ENCODE measurements around the gene KIAA0930. TPM values are rescaled to one million over a fixed set of nuclear protein-coding genes. Genes with fewer than 3 reads are reported as not detected.

KIAA0930 gene
- total RNA-seq, 6 experiments from 2014 or later, result 24.5 to 57.9 (median 40.8) TPM

DNA sequence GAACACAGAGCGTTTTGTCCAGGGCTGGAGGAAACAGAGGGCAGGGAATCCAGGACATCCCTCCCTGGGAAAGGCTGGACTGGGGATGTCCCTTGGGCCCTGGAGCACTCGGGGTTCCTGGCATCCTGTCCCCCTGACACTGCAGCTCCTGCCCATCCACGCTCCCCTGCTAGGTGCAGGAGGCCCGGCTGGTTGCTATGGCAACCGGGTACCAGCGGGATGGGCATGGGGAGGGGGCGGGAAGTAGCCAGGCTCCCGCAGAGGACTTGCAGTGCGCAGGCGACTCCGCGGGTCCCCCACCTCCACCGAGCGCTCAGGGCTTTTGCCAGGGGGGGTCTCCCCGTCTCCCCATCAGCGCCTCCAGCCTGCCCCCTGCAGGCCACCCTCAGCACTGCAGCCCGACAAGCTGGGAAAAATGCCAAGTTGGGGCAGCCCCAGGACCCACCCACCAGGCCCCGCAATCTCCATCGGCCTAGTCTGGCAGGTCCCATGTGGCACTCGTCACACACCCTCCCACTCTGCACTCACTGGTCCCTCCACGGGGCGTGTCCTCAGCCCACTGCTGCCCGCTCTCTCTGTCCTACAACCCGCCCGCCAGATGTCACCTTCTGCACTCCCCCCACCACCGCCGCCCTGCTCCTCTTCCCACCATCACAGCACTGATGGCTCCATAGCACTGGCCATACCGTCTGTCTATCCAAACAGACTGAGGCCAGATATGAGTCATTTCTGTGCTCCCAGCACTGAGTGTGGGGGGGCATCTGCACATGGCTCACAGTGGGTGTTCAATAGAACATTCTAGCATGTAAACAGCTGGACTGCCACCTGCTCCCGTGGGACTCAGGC is 31.5 kb downstream of the KIAA0930 start:
- H3K36me3 ChIP-seq, result peaks cover 0 to 5% (median 1%) of the 10 kb centered on the region in 4 donors
- H3K4me3 ChIP-seq, result no peak overlapping the region
- WGBS (ENCODE audit: insufficient coverage, low coverage, low lambda C conversion rate, missing lambda C conversion rate), result 69% methylated on average over 11 of the region's 29 CpGs
- no peaks in the 10 kb centered on the region for H3K4me1 ChIP-seq
- DNase-seq (peak in 1 of 3 donors; percentile 34), ATAC-seq (no peak)
- intact Hi-C loops (cut with DNase I), result no loop called here
- TF ChIP-seq, protein P1, sequence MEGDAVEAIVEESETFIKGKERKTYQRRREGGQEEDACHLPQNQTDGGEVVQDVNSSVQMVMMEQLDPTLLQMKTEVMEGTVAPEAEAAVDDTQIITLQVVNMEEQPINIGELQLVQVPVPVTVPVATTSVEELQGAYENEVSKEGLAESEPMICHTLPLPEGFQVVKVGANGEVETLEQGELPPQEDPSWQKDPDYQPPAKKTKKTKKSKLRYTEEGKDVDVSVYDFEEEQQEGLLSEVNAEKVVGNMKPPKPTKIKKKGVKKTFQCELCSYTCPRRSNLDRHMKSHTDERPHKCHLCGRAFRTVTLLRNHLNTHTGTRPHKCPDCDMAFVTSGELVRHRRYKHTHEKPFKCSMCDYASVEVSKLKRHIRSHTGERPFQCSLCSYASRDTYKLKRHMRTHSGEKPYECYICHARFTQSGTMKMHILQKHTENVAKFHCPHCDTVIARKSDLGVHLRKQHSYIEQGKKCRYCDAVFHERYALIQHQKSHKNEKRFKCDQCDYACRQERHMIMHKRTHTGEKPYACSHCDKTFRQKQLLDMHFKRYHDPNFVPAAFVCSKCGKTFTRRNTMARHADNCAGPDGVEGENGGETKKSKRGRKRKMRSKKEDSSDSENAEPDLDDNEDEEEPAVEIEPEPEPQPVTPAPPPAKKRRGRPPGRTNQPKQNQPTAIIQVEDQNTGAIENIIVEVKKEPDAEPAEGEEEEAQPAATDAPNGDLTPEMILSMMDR (IDR thresholded peaks at IDR 0.05), result peak; percentile 35 to 54 (median 41)
- no peak for TF ChIP-seq POLR2A (IDR thresholded peaks at IDR 0.05)
- H3K27me3 ChIP-seq, result no peaks in the 10 kb centered on the region
- H3K27ac ChIP-seq, result no peak overlapping the region
- H3K9me3 ChIP-seq, result no peaks in the 10 kb centered on the region

DNA sequence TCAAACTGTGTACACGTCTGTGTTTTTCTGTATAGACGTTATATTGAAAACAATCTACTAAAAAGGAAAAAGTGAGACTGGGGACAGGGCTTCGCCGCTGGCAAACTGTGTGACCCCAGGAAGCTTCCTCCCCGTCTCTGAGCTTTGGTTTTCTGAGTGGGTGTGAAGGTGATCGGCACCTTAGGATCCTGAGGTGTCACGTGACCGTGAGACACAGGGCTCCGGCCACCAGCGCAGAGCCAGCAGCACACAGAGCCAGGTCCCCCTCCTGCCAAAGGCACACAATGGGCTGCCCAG is 32.0 kb downstream of the KIAA0930 start:
- ATAC-seq (no peak), DNase-seq (no peak)
- H3K27me3 ChIP-seq, result no peaks in the 10 kb centered on the region
- peaks cover 0 to 5% (median 2%) of the 10 kb centered on the region in 4 donors for H3K36me3 ChIP-seq
- WGBS (ENCODE audit: insufficient coverage, low coverage, low lambda C conversion rate, missing lambda C conversion rate), result 60% methylated on average over 2 of the region's 10 CpGs
- no peak overlapping the region for H3K27ac ChIP-seq
- H3K4me1 ChIP-seq, result no peaks in the 10 kb centered on the region
- H3K9me3 ChIP-seq, result no peaks in the 10 kb centered on the region
- H3K4me3 ChIP-seq, result no peak overlapping the region
- TF ChIP-seq POLR2A (IDR thresholded peaks at IDR 0.05), result no peak
- TF ChIP-seq, protein P1 (IDR thresholded peaks at IDR 0.05), result no peak
- intact Hi-C loops (cut with DNase I), result no loop called here

DNA sequence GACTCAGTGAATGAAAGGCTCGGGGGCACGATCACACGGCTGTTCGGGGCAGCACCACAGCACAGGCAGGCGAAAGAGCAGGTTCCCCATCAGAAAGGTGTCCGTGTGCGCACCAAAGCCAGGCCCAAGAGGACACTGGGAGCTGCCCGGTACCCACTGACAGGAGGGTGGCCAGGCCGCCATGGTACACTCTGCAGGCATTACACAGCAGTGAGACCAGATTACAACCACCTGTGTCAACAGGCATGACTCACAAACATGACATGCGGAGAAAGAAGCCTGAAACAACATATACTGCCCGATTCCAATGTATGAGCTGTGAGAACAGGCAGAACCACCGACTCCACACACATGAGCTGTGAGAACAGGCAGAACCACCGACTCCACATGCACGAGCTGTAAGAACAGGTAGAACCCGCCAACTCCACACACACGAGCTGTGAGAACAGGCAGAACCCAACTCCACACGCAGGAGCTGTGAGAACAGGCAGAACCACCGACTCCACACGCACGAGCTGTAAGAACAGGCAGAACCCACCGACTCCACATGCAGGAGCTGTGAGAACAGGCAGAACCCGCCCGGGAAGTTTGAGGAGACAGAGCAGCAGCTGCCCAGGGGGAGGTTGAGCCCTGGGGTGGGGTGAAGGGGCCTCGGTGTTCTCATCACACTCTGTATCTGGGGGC is 32.6 kb downstream of the KIAA0930 start:
- H3K27me3 ChIP-seq, result no peaks in the 10 kb centered on the region
- H3K4me3 ChIP-seq, result no peak overlapping the region
- TF ChIP-seq POLR2A (IDR thresholded peaks at IDR 0.05), result no peak
- TF ChIP-seq, protein P1 (IDR thresholded peaks at IDR 0.05), result no peak
- no peaks in the 10 kb centered on the region for H3K9me3 ChIP-seq
- no peak overlapping the region for H3K27ac ChIP-seq
- WGBS (ENCODE audit: insufficient coverage, low coverage, low lambda C conversion rate, missing lambda C conversion rate), result 53% methylated on average over 2 of the region's 24 CpGs
- intact Hi-C loops (cut with DNase I), result no loop called here
- ATAC-seq (no peak), DNase-seq (peak in 1 of 3 donors; percentile 10)
- H3K4me1 ChIP-seq, result no peaks in the 10 kb centered on the region
- H3K36me3 ChIP-seq, result peaks cover 0 to 9% (median 3%) of the 10 kb centered on the region in 4 donors

DNA sequence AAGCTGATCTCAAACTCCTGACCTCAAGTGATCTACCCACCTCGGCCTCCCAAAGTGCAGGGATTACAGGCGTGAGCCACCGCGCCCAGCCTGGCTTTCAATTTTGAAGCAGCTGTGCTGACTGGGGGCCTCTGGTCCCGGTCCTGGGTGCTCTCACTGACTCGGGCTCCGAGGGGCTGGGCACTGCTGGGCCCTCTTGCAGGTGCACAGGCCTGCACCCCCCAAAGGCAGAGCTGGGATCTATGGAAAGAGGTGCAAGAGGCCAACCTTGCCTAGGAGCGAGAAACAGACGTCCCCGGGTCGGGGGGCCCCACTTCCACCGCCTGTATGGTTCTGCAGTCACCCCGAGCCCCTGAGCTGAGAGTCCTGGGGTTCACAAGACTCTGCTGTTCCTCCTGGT is 33.2 kb downstream of the KIAA0930 start:
- 92% methylated on average over 4 of the region's 13 CpGs for WGBS (ENCODE audit: insufficient coverage, low coverage, low lambda C conversion rate, missing lambda C conversion rate)
- TF ChIP-seq, protein P1 (IDR thresholded peaks at IDR 0.05), result no peak
- TF ChIP-seq POLR2A (IDR thresholded peaks at IDR 0.05), result no peak
- ATAC-seq, result no peak
- intact Hi-C loops (cut with DNase I), result no loop called here
- H3K27ac ChIP-seq, result no peak overlapping the region
- no peaks in the 10 kb centered on the region for H3K27me3 ChIP-seq
- H3K36me3 ChIP-seq, result peaks cover 0 to 12% (median 5%) of the 10 kb centered on the region in 4 donors
- DNase-seq, result no peak
- no peaks in the 10 kb centered on the region for H3K9me3 ChIP-seq
- no peaks in the 10 kb centered on the region for H3K4me1 ChIP-seq
- H3K4me3 ChIP-seq, result no peak overlapping the region

Measured in right lobe of liver (tissue), 6 donors.